HEK293T (cell line): ENCODE results near the gene RGS3.

Experiments
- CTCF ChIA-PET: fragments of 350-600 bp; formaldehyde crosslinking; extraction: SDS; loops from one replicate; lab custom pipeline; 2021; ENCODE audit warnings: antibody characterized with exemption, inconsistent platforms; lab: Yijun Ruan, JAX
- POLR2A ChIA-PET: fragments of 350-600 bp; formaldehyde crosslinking; extraction: SDS; loops from one replicate; lab custom pipeline; 2020; ENCODE audit warnings: antibody characterized with exemption, inconsistent platforms; lab: Yijun Ruan, JAX
- DNase-seq: peaks from one replicate; pipeline ENCODE4 v3.0.0; 2012; ENCODE audit warnings: mixed read lengths; ENCODE audit errors: extremely low spot score
- ARNT ChIP-seq: fragments of 450-650 bp; IDR thresholded peaks from 2 replicates; pipeline ENCODE4 v1.6.1; 2017; ENCODE audit warnings: mild to moderate bottlenecking
- BHLHE40 ChIP-seq: fragments of 450-650 bp; IDR thresholded peaks from 2 replicates; pipeline ENCODE4 v1.6.1; 2016; ENCODE audit warnings: mild to moderate bottlenecking, moderate library complexity, borderline replicate concordance
- CTBP1 ChIP-seq: fragments of 450-650 bp; IDR thresholded peaks from 2 replicates; pipeline ENCODE4 v1.6.1; 2016; ENCODE audit warnings: borderline replicate concordance
- ELF4 ChIP-seq: fragments of 450-650 bp; IDR thresholded peaks from 2 replicates; pipeline ENCODE4 v1.6.1; 2017; ENCODE audit warnings: antibody characterized with exemption
- FOXA1 ChIP-seq: fragments of 450-650 bp; IDR thresholded peaks from 2 replicates; pipeline ENCODE4 v1.6.1; 2016; ENCODE audit warnings: mild to moderate bottlenecking
- FOXK2 ChIP-seq: fragments of 450-650 bp; IDR thresholded peaks from 2 replicates; pipeline ENCODE4 v1.6.1; 2016; ENCODE audit warnings: mild to moderate bottlenecking
- FOXM1 ChIP-seq: fragments of 450-650 bp; IDR thresholded peaks from 2 replicates; pipeline ENCODE4 v1.6.1; 2017; ENCODE audit warnings: mild to moderate bottlenecking, borderline replicate concordance
- HDGF ChIP-seq: fragments of 450-650 bp; IDR thresholded peaks from 2 replicates; pipeline ENCODE4 v1.6.1; 2017; ENCODE audit warnings: antibody characterized with exemption, borderline replicate concordance
- L3MBTL2 ChIP-seq: fragments of 450-650 bp; conservative IDR thresholded peaks from 2 replicates; pipeline ENCODE4 v1.6.1; 2016; ENCODE audit warnings: mild to moderate bottlenecking
- LEF1 ChIP-seq: fragments of 450-650 bp; IDR thresholded peaks from 2 replicates; pipeline ENCODE4 v1.6.1; 2017; ENCODE audit warnings: mild to moderate bottlenecking, borderline replicate concordance
- NFRKB ChIP-seq: fragments of 450-650 bp; IDR thresholded peaks from 2 replicates; pipeline ENCODE4 v1.6.1; 2016; ENCODE audit warnings: mild to moderate bottlenecking, moderate library complexity
- SP1 ChIP-seq: fragments of 450-650 bp; IDR thresholded peaks from 2 replicates; pipeline ENCODE4 v1.6.1; 2017
- SUZ12 ChIP-seq: fragments of 450-650 bp; IDR thresholded peaks from 2 replicates; pipeline ENCODE4 v1.6.1; 2016; ENCODE audit warnings: mild to moderate bottlenecking
- TARDBP ChIP-seq: fragments of 450-650 bp; IDR thresholded peaks from 2 replicates; pipeline ENCODE4 v1.6.1; 2016
- ZNF384 ChIP-seq: fragments of 450-650 bp; IDR thresholded peaks from 2 replicates; pipeline ENCODE4 v1.6.1; 2016
- TF ChIP-seq, protein P1 (sequence below): fragments of 450-650 bp; IDR thresholded peaks from 2 replicates; pipeline ENCODE4 v1.6.1; 2016

RGS3 gene

DNA sequence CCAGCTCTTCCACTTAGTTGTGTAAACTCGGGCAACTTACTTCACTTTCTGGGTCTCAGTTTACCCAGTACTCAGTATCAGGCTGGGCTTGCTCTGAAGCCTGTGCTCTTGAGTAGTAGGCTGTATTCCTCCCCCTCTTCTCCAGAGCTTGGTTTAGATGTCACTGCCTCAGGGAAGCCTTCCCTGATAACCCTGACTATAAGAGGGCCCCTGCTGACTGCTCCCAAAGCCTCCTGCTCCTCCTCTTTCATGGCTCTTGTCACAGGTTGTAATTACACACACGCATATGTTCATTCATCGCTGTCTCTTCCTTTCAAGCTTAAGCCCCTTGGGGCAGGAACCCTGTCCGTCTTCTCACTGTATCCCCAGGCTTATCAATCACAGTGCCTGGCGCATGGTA, 140.2 kb downstream of the RGS3 start:
- POLR2A ChIA-PET = interaction anchor here (2.3 kb wide), 1 partner anchor 9 kb away, joined by 14 read pairs; no protein-coding TSS in a partner anchor
- CTCF ChIA-PET = interaction anchor here (0.6 to 2.9 kb wide), 4 partner anchors 8 to 654 kb away, joined by 3 to 7 read pairs (median 3); no protein-coding TSS in a partner anchor
- TF ChIP-seq TARDBP (no peak), FOXA1 (no peak), HDGF (no peak), FOXM1 (no peak)
- no peak for DNase-seq

DNA sequence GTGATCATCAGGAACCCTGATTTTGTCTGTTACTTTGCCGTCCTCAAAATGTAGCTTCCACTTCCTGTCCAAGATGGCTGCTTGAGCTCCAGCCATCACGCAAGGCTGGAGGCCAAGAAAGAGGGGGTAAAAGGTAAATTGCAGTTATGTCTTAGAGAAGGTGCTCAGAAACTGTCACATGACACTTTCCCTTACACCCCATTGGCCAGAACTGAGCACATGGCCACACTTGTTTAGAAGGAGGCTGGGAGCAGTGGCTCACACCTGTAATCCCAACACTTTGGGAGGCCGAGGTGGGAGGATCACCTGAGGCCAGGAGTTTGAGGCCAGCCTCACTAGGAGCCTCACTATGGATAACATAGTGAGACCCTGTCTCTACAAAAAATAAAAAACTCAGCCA, 140.9 kb downstream of the RGS3 start:
- POLR2A ChIA-PET = no interaction called here
- CTCF ChIA-PET = interaction anchor here (1.1 kb wide), 1 partner anchor 47 kb away, joined by 3 read pairs; no protein-coding TSS in a partner anchor
- no peak for DNase-seq
- TF ChIP-seq TARDBP = no peak
- peak; percentile 49 for TF ChIP-seq L3MBTL2

DNA sequence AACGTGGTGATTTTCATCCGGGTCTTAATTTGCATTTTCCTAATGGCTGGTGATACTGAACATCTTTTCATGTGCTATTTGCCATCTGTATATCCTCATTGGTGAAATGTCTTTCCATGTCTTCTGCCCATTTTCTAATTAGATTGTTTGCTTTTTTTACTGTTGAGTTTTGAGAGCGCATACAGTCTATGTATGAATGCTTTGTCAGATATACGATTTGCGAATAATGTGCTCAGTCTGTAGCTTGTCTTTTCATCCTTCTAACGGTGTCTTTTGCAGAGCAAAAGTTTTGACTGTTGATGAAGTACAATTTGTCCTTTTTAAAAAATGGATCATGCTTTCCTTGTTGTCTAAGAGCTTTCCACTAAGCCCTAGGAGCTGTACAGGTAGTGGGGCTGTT, 143.0 kb downstream of the RGS3 start:
- ChIA-PET POLR2A (no interaction called here), CTCF (interaction anchor here (0.8 to 1.1 kb wide), 3 partner anchors 9 to 51 kb away, joined by 3 read pairs; no protein-coding TSS in a partner anchor)
- no peak for DNase-seq
- TF ChIP-seq FOXA1 (no peak), SUZ12 (no peak), L3MBTL2 (no peak)
- TF ChIP-seq, protein P1, sequence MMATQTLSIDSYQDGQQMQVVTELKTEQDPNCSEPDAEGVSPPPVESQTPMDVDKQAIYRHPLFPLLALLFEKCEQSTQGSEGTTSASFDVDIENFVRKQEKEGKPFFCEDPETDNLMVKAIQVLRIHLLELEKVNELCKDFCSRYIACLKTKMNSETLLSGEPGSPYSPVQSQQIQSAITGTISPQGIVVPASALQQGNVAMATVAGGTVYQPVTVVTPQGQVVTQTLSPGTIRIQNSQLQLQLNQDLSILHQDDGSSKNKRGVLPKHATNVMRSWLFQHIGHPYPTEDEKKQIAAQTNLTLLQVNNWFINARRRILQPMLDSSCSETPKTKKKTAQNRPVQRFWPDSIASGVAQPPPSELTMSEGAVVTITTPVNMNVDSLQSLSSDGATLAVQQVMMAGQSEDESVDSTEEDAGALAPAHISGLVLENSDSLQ = no peak

DNA sequence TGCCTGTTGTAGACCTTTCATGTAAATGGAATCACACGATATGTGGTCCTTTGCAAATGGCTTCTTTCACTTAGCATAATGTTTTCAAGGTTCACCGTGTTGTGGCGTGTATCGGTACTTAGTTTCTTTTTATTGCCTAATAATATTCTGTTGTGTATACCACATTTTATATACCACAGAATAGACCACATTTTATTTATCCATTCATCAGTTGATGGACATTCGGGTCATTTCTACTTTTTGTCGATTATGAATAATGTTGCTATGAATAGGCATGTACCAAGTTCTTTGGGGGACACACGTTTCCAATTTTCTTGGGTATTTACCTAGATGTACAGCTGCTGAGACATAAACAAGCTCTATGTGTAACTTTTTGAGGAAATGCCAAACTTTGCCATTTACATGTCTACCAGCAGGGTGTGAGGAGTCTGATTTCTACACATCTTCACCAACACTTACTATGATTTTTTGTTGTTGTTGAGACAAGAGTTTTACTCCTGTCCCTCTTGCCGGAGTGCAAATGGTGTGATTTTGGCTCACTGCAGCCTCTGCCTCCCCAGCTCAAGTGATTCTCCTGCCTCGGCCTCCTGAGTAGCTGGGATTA, 144.7 kb downstream of the RGS3 start:
- ChIA-PET POLR2A (no interaction called here), CTCF (no interaction called here)
- TF ChIP-seq NFRKB (no peak), L3MBTL2 (no peak), HDGF (no peak), ELF4 (no peak), FOXM1 (no peak), FOXA1 (no peak), ZNF384 (no peak), SP1 (no peak), CTBP1 (no peak), LEF1 (no peak)
- TF ChIP-seq, protein P1 = no peak
- DNase-seq = no peak

DNA sequence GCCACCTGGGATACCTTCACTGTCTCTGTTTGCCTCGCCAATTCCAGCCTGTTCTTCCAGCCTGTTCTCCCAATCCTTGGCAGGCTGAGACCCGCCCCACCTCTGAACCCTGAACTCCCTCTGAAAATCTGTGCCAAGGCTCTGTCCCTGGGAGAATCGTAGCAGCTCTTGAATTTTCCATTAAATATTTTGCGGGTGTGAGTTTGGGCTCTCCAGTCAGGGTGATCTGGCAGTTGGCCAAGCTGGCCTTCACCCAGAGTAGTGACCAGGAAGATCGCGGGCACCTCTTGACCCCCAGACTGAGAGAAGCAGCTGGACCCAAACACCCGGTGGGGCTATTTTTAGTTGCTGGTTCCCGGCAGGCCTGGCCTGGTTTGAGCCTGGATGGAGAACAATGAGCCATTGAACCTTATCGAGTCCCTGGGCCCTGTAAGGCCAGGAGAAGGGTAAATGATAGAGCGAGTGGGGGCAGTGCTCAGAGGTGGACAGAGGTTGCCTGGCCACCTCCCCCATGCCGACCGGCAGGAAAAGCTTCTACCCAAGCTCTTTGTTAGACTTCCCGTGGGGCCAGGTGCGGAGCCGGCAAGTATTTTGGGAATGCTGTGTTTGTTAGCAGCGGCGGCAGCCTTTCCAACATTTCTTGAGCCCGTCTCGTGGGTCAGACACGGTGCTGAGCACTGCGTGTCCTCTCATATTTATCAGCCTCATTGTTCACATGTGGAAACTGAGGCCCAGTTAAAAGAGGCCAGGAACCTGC, 146.2 kb downstream of the RGS3 start:
- ChIA-PET CTCF (no interaction called here), POLR2A (no interaction called here)
- no peak for DNase-seq
- TF ChIP-seq L3MBTL2 (no peak), LEF1 (no peak)

DNA sequence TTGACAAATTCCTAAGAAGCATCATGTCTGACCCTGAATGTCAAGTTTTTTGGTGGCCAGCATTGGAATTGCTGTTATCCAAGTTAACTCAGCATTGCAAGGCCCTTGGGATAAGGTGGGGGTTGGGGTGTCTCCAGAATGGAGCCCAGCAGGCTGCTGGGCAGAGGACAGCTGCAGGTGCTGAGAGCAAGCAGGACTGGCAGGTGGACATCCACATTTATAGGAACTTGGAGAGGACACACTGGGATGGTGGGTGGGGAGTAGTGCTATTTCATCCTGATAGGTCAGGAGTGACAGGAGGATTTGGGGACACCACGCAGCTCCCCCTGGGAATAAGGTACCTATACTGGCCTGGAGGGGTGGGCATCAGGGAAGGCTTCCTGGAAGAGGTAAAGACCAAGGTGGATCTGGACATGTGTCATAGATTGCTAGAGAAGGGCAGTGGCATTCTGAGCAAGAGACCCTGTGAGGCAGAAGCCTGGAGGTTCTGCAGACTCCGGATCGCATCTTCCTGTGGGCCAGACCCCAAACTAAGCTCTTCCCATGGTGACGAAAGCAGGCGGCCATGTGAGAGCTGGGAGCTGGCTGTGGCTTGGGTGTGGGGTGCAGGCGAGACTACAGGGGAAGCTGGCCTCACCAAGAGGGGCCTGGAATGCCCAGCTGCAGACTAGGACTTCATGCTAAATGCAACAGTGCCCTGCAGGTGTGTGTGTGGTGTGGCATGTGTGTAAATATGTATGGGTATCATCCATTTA, 148.1 kb downstream of the RGS3 start:
- TF ChIP-seq TARDBP (no peak), ARNT (no peak), L3MBTL2 (no peak), ELF4 (no peak)
- POLR2A ChIA-PET = no interaction called here
- DNase-seq = no peak
- CTCF ChIA-PET = interaction anchor here (1.5 kb wide), 1 partner anchor 8 kb away, joined by 3 read pairs; no protein-coding TSS in a partner anchor

DNA sequence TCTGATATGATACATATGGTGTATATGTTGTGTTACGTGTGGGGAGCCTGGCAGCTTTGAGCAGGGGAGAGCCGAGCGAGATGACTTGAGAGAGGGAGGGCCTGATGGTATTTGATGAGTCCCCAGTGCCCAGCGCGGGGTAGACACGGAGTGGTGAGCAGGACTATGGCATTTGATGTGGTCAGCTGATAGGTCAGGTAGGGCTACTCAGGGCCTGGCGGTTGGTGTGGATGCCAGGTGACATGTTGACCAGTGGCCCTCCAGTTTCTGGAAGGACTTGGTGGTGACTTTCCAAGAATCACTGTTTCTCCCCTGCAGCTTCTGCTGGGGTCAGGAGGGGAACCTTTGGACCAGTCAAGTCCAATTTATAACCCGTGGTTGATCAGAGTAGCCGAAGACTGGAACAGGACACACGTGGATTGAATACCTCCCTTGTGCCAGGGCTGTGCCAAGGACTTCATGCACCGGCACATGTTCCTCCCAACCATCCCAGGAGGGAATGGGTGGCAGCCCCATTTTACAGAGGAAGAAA, 148.8 kb downstream of the RGS3 start:
- ChIA-PET CTCF (interaction anchor here (0.6 to 1.5 kb wide), 2 partner anchors 9 to 70 kb away, joined by 3 read pairs; no protein-coding TSS in a partner anchor), POLR2A (no interaction called here)
- no peak for DNase-seq
- TF ChIP-seq L3MBTL2 (no peak), HDGF (no peak)

DNA sequence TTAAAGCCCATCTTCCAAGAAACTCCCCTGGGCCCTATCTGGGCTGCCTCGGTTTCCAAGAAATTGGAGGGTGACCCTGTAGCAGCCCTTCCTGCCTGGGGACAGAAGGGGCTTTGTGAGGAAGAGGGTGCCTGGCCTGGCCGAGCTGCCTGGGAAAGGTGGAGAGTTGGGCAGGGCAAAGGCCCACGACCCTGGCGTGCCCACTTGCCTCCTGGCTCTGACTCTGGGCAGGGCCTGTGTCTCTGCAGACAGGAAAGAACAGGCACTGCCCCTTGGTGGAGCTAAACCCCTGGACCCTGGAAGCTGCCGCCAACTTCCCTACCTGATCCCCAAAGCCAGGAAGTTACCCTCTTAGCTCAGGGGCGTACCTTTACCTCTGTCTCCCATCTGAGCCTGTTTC, 149.3 kb downstream of the RGS3 start:
- no peak for TF ChIP-seq FOXA1
- no peak for TF ChIP-seq TARDBP
- no peak for TF ChIP-seq CTBP1
- no peak for TF ChIP-seq ARNT
- TF ChIP-seq NFRKB = no peak
- no peak for TF ChIP-seq L3MBTL2
- no peak for TF ChIP-seq ZNF384
- no peak for TF ChIP-seq SP1
- TF ChIP-seq, protein P1 = no peak
- TF ChIP-seq SUZ12 = no peak
- TF ChIP-seq BHLHE40 = no peak
- TF ChIP-seq LEF1 = no peak
- TF ChIP-seq FOXM1 = no peak
- TF ChIP-seq FOXK2 = no peak
- TF ChIP-seq HDGF = no peak
- no peak for TF ChIP-seq ELF4
- ChIA-PET POLR2A (no interaction called here), CTCF (interaction anchor here (0.6 kb wide), 1 partner anchor 69 kb away, joined by 3 read pairs; no protein-coding TSS in a partner anchor)
- DNase-seq = no peak
